ENCODE results near the gene CD2BP2.

DNA sequence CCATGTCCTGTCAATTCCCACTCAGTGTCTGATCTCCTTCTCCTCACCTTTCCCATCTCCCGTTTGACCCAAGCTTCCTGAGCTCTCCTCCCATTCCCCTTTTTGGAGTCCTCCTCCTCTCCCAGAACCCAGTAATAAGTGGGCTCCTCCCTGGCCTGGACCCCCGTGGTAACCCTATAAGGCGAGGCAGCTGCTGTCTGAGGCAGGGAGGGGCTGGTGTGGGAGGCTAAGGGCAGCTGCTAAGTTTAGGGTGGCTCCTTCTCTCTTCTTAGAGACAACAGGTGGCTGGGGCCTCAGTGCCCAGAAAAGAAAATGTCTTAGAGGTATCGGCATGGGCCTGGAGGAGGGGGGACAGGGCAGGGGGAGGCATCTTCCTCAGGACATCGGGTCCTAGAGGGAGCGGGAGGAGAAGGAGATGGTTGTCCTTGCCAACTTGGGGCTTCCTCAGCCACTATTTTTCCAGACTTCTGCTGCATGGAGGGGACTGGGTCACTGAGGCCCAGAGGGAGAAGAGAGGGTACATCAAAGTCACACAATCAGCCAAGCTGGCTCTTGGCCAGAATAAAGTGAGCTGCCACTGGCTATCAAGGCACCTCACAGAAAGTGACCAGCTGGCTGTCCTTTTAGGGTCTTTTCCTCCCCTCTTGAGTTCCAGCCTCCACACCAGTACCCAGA lies 17.1 kb upstream of the CD2BP2 start:
- TF ChIP-seq, protein P1, sequence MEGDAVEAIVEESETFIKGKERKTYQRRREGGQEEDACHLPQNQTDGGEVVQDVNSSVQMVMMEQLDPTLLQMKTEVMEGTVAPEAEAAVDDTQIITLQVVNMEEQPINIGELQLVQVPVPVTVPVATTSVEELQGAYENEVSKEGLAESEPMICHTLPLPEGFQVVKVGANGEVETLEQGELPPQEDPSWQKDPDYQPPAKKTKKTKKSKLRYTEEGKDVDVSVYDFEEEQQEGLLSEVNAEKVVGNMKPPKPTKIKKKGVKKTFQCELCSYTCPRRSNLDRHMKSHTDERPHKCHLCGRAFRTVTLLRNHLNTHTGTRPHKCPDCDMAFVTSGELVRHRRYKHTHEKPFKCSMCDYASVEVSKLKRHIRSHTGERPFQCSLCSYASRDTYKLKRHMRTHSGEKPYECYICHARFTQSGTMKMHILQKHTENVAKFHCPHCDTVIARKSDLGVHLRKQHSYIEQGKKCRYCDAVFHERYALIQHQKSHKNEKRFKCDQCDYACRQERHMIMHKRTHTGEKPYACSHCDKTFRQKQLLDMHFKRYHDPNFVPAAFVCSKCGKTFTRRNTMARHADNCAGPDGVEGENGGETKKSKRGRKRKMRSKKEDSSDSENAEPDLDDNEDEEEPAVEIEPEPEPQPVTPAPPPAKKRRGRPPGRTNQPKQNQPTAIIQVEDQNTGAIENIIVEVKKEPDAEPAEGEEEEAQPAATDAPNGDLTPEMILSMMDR (conservative IDR thresholded peaks at IDR 0.05; ENCODE audit: low read depth, low read length) = no peak
- TF ChIP-seq EZH2 (IDR thresholded peaks at IDR 0.05; ENCODE audit: borderline replicate concordance, low read depth, low read length, poor library complexity, severe bottlenecking) = no peak

Measured in A673 (cell line).